Tongue (tissue), 2 donors: ENCODE measurements around the gene ADIPOQ. TPM values are rescaled to one million over a fixed set of nuclear protein-coding genes. Genes with fewer than 3 reads are reported as not detected.
"Not testable (repeated sequence)": the region's sequence is repeated elsewhere in the genome, so short reads cannot be mapped to it uniquely, and the experiment has no call there.

Source experiments
- DNase-seq: peaks from one replicate; pipeline ENCODE4 v3.0.0-alpha.2; 2015
- total RNA-seq: library from RNA; depleted of rRNA; stranded (reverse); fragments of >200 nt; gene quantifications from one replicate; pipeline ENCODE4 v1.2.3, GENCODE V29; 2014

ADIPOQ gene
- 0.31 TPM for total RNA-seq

- DNase-seq, result no peak
Measured at GRCh38 chr3:186842426-186843038, at the start of gene ADIPOQ. Gene ADIPOQ (plus strand): TSS chr3:186842710. CDS start chr3:186853059, 10,349 bp downstream.

- no peak for DNase-seq
Measured at GRCh38 chr3:186798239-186798874, 44.2 kb upstream of the ADIPOQ start.

GRCh38 chr3:186800285-186800684 is 42.2 kb upstream of the ADIPOQ start:
- DNase-seq, result no peak

GRCh38 chr3:186802701-186803100 is 39.8 kb upstream of the ADIPOQ start:
- no peak for DNase-seq

- DNase-seq, result not testable (repeated sequence)
Measured at GRCh38 chr3:186803447-186803846, 39.1 kb upstream of the ADIPOQ start.

- DNase-seq, result peak; percentile 92
Measured at GRCh38 chr3:186806089-186807055, 36.1 kb upstream of the ADIPOQ start, which contains the start of gene RFC4. Gene RFC4 (minus strand): TSS chr3:186806482. CDS start chr3:186804713, 1,769 bp downstream.

GRCh38 chr3:186807231-186807630 is 35.3 kb upstream of the ADIPOQ start:
- no peak for DNase-seq

- no peak for DNase-seq
Measured at GRCh38 chr3:186810336-186810996, 32.0 kb upstream of the ADIPOQ start.

GRCh38 chr3:186811313-186811712 is 31.2 kb upstream of the ADIPOQ start:
- not testable (repeated sequence) for DNase-seq

- no peak for DNase-seq
Measured at GRCh38 chr3:186814100-186814499, 28.4 kb upstream of the ADIPOQ start.

GRCh38 chr3:186815435-186815834 is 27.1 kb upstream of the ADIPOQ start:
- DNase-seq, result no peak

- no peak for DNase-seq
Measured at GRCh38 chr3:186818516-186818915, 24.0 kb upstream of the ADIPOQ start.

GRCh38 chr3:186818956-186819355 is 23.6 kb upstream of the ADIPOQ start:
- no peak for DNase-seq

GRCh38 chr3:186821429-186822387 is 20.8 kb upstream of the ADIPOQ start:
- DNase-seq, result peak; percentile 72

- not testable (repeated sequence) for DNase-seq
Measured at GRCh38 chr3:186822388-186822759, 20.1 kb upstream of the ADIPOQ start.

GRCh38 chr3:186823386-186823785 is 19.1 kb upstream of the ADIPOQ start:
- DNase-seq, result no peak

- no peak for DNase-seq
Measured at GRCh38 chr3:186824430-186825139, 17.9 kb upstream of the ADIPOQ start.

GRCh38 chr3:186825294-186825821 is 17.2 kb upstream of the ADIPOQ start:
- DNase-seq, result peak; percentile 23

GRCh38 chr3:186825872-186826409 is 16.6 kb upstream of the ADIPOQ start:
- no peak for DNase-seq
